Caco-2 (cell line): ENCODE results near the gene KRT81. TPM values are rescaled to one million over a fixed set of nuclear protein-coding genes. Genes with fewer than 3 reads are reported as not detected.

Source experiments
- BruUV-seq: library from RNA; stranded (reverse); fragments of 400-500 nt; replicated peaks from 2 replicates; lab custom pipeline; 2021; lab: Mats Ljungman, UMichigan
- CTCF ChIA-PET: fragments of 300-600 bp; sonication (Branson Sonifier 250); formaldehyde crosslinking; loops from one replicate; lab custom pipeline; 2022; ENCODE audit warnings: antibody characterized with exemption; lab: Charles Lee
- POLR2A ChIA-PET: fragments of 300-600 bp; sonication (Branson Sonifier 250); formaldehyde crosslinking; loops from one replicate; lab custom pipeline; 2022; ENCODE audit warnings: antibody characterized with exemption; lab: Charles Lee
- DNase-seq, 2 experiments: peaks; one replicate each; pipeline versions ENCODE4 v3.0.0 to v3.0.0-alpha.2; 2020 to 2022
- H3K27me3 ChIP-seq: replicated peaks from 2 replicates; pipeline ENCODE4 v1.6.0; 2011; ENCODE audit warnings: low read length; ENCODE audit not compliant: control insufficient read depth, insufficient read depth
- H3K36me3 ChIP-seq: 2 replicates; pipeline ENCODE4 v1.5.1; 2011; ENCODE audit warnings: low read length; ENCODE audit not compliant: control insufficient read depth, insufficient read depth
- H3K4me1 ChIP-seq: fragments of 250-450 bp; sonication (Bioruptor Pico); 2 replicates; pipeline ENCODE4 v1.5.1; 2020; ENCODE audit warnings: mild to moderate bottlenecking
- H3K4me3 ChIP-seq: 2 replicates; pipeline ENCODE4 v1.5.1; 2011; ENCODE audit warnings: low read depth, mild to moderate bottlenecking, control low read depth, low read length
- H3K9me3 ChIP-seq: fragments of 250-450 bp; sonication (Bioruptor Pico); 2 replicates; pipeline ENCODE4 v1.5.1; 2020; ENCODE audit warnings: mild to moderate bottlenecking, moderate library complexity
- H3K27ac Mint-ChIP-seq: one replicate; pipeline ENCODE4 v1.8.0; 2022; ENCODE audit warnings: mixed read lengths; ENCODE audit not compliant: unreplicated experiment
- H3K27me3 Mint-ChIP-seq: one replicate; pipeline ENCODE4 v1.8.0; 2022; ENCODE audit warnings: mixed read lengths; ENCODE audit not compliant: insufficient read depth, unreplicated experiment
- H3K36me3 Mint-ChIP-seq: one replicate; pipeline ENCODE4 v1.8.0; 2022; ENCODE audit warnings: mild to moderate bottlenecking, mixed read lengths; ENCODE audit not compliant: insufficient read depth, unreplicated experiment
- H3K4me1 Mint-ChIP-seq: one replicate; pipeline ENCODE4 v1.8.0; 2022; ENCODE audit warnings: low read depth, mixed read lengths; ENCODE audit not compliant: unreplicated experiment
- H3K4me3 Mint-ChIP-seq: one replicate; pipeline ENCODE4 v1.8.0; 2022; ENCODE audit warnings: mild to moderate bottlenecking, moderate library complexity, mixed read lengths; ENCODE audit not compliant: unreplicated experiment
- H3K9me3 Mint-ChIP-seq: one replicate; pipeline ENCODE4 v1.8.0; 2022; ENCODE audit warnings: mixed read lengths; ENCODE audit not compliant: unreplicated experiment
- intact Hi-C: fragments of 100-400 bp; cut with micrococcal nuclease; formaldehyde crosslinking; loops from one replicate; pipeline ENCODE4 v1.10.0; 2022; ENCODE audit not compliant: unreplicated experiment
- total RNA-seq: library from RNA; stranded (reverse); gene quantifications from 2 replicates; pipeline ENCODE4 v1.2.3, GENCODE V29; 2022
- TF ChIP-seq, protein P1 (sequence below), 2 experiments: fragments of 200-600 bp in 1 of 2; IDR thresholded peaks; 1 replicate in 1 of 2; 2 replicates in 1 of 2; pipeline versions ENCODE4 v1.5.1 to v1.8.0; 2011 to 2022; ENCODE audit warnings: antibody characterized with exemption in 1 of 2, control low read depth in 1 of 2, inconsistent platforms in 1 of 2, low read depth in 1 of 2, low read length in 1 of 2, mild to moderate bottlenecking in 1 of 2, moderate library complexity in 1 of 2; ENCODE audit not compliant: insufficient read depth in 1 of 2, severe bottlenecking in 1 of 2, unreplicated experiment in 1 of 2

The KRT81 gene
- total RNA-seq, 1 experiment from 2014 or later = 0.45 TPM

DNA sequence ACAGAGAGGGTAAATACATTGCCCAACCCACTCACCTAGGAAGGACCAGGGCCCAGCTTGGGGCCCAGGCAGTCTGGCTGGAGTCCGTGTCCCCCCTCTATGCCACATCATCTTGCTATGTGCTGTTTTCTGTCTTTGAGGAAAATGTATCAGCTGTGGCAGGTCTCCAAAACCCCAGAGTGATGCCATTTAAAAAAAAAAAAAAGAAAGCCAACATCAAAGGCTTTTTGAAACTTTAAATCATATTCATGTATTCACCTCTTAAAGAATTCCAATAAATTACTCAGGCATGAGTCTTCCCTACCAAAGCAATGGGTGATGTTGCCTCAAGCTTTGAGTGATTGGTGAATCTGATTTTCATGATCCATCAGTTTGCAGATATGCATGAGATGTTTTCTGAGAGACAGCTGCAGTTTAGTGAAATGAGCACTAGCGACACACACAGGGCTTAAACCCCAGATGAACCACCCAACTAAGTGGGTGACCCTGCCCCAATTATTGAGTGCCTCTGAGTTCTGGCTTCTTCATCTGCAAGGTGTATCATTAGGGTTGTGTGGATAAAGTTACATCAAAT is 6.1 kb downstream of the KRT81 start:
- Mint-ChIP-seq H3K4me1 (peaks cover 7% of the 10 kb centered on the region), H3K27ac (no peak overlapping the region), H3K4me3 (no peak overlapping the region), H3K27me3 (no peaks in the 10 kb centered on the region), H3K9me3 (no peaks in the 10 kb centered on the region), H3K36me3 (no peaks in the 10 kb centered on the region)
- POLR2A ChIA-PET = no interaction called here
- H3K36me3 ChIP-seq = no peaks in the 10 kb centered on the region
- no peak for DNase-seq
- no peaks in the 10 kb centered on the region for H3K27me3 ChIP-seq
- no TSS peak for BruUV-seq
- H3K9me3 ChIP-seq = no peaks in the 10 kb centered on the region
- intact Hi-C loops = no loop called here
- CTCF ChIA-PET = no interaction called here
- TF ChIP-seq, protein P1, sequence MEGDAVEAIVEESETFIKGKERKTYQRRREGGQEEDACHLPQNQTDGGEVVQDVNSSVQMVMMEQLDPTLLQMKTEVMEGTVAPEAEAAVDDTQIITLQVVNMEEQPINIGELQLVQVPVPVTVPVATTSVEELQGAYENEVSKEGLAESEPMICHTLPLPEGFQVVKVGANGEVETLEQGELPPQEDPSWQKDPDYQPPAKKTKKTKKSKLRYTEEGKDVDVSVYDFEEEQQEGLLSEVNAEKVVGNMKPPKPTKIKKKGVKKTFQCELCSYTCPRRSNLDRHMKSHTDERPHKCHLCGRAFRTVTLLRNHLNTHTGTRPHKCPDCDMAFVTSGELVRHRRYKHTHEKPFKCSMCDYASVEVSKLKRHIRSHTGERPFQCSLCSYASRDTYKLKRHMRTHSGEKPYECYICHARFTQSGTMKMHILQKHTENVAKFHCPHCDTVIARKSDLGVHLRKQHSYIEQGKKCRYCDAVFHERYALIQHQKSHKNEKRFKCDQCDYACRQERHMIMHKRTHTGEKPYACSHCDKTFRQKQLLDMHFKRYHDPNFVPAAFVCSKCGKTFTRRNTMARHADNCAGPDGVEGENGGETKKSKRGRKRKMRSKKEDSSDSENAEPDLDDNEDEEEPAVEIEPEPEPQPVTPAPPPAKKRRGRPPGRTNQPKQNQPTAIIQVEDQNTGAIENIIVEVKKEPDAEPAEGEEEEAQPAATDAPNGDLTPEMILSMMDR (IDR thresholded peaks at IDR 0.05; ENCODE audit: insufficient read depth in 1 of 2, low read depth in 1 of 2, low read length in 1 of 2, severe bottlenecking in 1 of 2, unreplicated experiment in 1 of 2) = no peak
- peaks cover 16% of the 10 kb centered on the region for H3K4me1 ChIP-seq
- H3K4me3 ChIP-seq = no peak overlapping the region

DNA sequence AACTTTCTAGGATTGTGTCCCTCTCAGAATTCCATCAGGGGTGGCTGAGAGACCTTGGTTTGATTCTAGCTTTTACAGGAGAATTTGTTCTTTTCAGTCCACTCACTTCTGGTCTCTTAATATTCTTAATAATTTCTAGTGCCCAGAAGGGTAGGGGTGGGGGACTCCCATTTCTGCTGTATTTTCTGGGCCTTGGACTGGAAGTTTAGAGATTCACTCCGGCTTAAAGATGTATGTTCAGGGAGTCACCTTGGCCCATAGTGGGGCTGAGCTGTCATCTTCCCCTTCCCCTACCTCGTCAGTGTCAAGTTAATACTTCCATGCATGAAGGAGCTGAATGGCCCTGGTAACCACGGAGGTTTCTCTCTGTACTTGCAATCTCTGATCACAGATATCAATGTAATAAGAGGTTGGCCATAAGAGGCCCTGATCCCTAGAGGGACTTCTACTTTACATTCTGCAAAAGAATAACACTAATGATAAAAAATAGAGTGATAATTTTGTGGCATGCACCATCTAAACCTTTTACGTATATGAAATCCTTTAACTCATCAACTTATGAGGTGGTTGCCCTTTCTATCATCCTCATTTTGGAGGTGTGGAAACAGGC is 6.7 kb downstream of the KRT81 start:
- POLR2A ChIA-PET = no interaction called here

DNA sequence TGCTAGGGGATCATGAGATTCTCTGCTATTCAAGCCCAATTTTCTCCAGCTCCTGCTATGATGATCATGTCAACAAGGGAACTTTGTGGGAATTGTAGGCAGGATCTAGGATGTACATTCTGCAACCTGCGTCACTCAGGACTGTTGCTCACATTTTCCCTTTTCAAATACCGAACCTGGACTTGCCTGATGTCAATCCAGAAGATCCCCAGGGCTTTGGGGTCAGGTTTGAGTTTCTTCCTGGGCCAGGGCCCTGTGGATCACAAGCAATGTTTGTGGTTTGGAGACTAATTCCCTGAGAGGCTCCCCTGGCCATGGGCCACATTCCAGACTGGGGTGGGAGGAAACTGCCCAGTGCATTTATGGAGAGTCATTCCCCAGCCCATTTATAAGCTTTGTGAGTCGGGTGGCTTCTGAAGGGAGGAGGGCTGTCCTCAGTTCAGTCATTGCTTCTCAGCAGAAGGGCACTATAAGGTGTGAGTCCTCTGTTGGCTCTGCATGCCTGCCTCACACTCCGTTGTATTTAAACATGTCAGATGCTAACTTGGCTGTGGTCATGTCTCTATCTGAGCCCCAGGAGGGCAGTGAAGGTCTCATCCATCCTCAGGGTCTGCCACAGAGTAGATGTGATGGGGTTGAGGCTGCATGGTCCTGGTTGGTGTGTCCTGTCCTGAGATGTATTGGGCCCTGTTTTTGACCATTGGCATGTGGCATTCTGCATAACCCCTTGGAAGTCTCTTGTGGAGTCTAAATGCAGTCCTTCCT is 10.4 kb downstream of the KRT81 start:
- Mint-ChIP-seq H3K9me3 (no peaks in the 10 kb centered on the region), H3K4me3 (no peak overlapping the region), H3K4me1 (peaks cover 27% of the 10 kb centered on the region), H3K36me3 (no peaks in the 10 kb centered on the region), H3K27me3 (no peaks in the 10 kb centered on the region), H3K27ac (peak overlapping the region; percentile 89)
- TF ChIP-seq, protein P1 (IDR thresholded peaks at IDR 0.05; ENCODE audit: insufficient read depth in 1 of 2, low read depth in 1 of 2, low read length in 1 of 2, severe bottlenecking in 1 of 2, unreplicated experiment in 1 of 2) = no peak
- peak; percentile 65 to 69 for DNase-seq
- H3K9me3 ChIP-seq = no peaks in the 10 kb centered on the region
- CTCF ChIA-PET = interaction anchor here (1.4 to 2.7 kb wide), 4 partner anchors 38 to 65 kb away, joined by 3 to 8 read pairs (median 6); no protein-coding TSS in a partner anchor
- H3K4me1 ChIP-seq = peaks cover 33% of the 10 kb centered on the region
- no peaks in the 10 kb centered on the region for H3K27me3 ChIP-seq
- H3K4me3 ChIP-seq = no peak overlapping the region
- BruUV-seq = TSS peak; percentile 82
- intact Hi-C loops = loop anchor here (2.0 to 5.0 kb wide), 4 partner anchors 18 to 46 kb away; no protein-coding TSS in a partner anchor
- POLR2A ChIA-PET = interaction anchor here (1.5 kb wide), 1 partner anchor 27 kb away, joined by 3 read pairs; no protein-coding TSS in a partner anchor
- no peaks in the 10 kb centered on the region for H3K36me3 ChIP-seq

More for the DNA sequence above, 6.7 kb downstream of the KRT81 start:
- Histone ChIP-seq H3K36me3 (no peaks in the 10 kb centered on the region), H3K4me1 (peaks cover 22% of the 10 kb centered on the region), H3K4me3 (no peak overlapping the region), H3K27me3 (no peaks in the 10 kb centered on the region), H3K9me3 (no peaks in the 10 kb centered on the region)
- Mint-ChIP-seq H3K27ac (no peak overlapping the region), H3K9me3 (no peaks in the 10 kb centered on the region), H3K4me3 (no peak overlapping the region), H3K27me3 (no peaks in the 10 kb centered on the region), H3K36me3 (no peaks in the 10 kb centered on the region), H3K4me1 (peaks cover 12% of the 10 kb centered on the region)
- no peak for DNase-seq
- intact Hi-C loops = loop anchor here (5.0 kb wide), 1 partner anchor 43 kb away; no protein-coding TSS in a partner anchor
- TF ChIP-seq, protein P1 (IDR thresholded peaks at IDR 0.05; ENCODE audit: insufficient read depth in 1 of 2, low read depth in 1 of 2, low read length in 1 of 2, severe bottlenecking in 1 of 2, unreplicated experiment in 1 of 2) = no peak
- no TSS peak for BruUV-seq
- CTCF ChIA-PET = no interaction called here
